HG03039 (cell line): ENCODE data around the gene KRT14.
"Not testable (repeated sequence)": the region's sequence is repeated elsewhere in the genome, so short reads cannot be mapped to it uniquely, and the experiment has no call there.

Experiments
- ATAC-seq: cut with Tn5 transposase; IDR thresholded peaks from one replicate; pipeline ENCODE4 v1.9.1; 2021; ENCODE audit warnings: mild to moderate bottlenecking, moderate library complexity; ENCODE audit not compliant: unreplicated experiment

Gene KRT14

GRCh38 chr17:41610061-41610517 is 23.4 kb upstream of the KRT14 start:
- ATAC-seq = not testable (repeated sequence)

DNA sequence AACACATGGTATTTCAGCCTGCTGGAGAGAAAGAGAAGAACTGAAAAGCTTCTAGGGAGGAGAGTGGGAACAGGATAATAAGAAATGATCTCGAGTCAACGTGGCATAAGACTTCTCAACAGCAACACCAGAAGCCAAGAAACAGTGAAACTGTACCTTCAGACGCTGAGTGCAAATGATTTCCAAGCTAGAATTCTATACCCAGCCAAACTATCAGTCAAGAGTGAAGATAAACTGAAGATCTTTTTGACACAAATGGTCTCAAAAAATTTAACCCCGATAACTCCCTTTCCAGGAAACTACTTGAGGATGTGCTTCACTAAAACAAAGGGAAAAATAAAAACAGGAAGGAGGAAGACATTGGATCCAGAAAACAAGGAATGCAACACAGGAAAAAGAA is 20.2 kb upstream of the KRT14 start:
- not testable (repeated sequence) for ATAC-seq

GRCh38 chr17:41602524-41602923 is 15.8 kb upstream of the KRT14 start:
- ATAC-seq = no peak

DNA sequence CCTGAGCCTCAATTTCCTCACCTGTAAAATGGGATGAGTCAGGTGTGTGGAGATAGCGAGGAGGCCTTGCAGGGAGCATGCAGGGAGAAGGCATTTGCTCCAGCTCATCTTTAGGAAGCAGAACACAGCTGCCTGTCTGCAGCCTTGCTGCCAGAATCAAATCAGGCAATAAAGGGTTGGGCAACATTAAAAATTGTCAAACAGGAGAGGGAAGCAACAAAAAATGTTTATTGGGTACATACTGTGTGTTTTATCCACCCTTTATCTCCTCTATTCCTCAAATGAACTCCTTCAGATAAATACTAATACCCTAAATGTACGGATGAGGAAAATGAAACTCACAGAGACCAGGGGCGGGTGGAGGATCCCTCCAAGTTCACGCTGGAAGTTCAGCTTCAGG is 13.6 kb upstream of the KRT14 start:
- ATAC-seq = no peak

DNA sequence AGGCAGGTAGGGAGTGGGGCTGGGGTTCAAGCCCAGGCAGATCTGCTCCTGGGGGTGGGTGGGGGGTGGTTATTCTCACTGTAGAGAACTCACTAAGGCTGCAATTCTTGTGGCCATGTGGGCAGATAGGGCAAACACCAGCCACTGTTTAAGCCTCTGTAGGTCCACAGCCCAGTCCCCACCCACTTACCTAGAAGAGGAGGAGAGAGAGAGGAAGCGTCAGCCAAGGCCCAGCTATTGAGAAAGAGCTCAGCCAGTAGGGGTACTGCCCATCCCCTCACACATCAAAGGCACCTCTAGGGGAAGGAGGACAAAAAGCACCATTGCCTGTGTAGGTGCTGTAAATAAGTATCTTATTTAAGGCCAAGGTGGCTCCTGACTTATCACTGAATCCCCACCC is 13.0 kb upstream of the KRT14 start:
- ATAC-seq = no peak

DNA sequence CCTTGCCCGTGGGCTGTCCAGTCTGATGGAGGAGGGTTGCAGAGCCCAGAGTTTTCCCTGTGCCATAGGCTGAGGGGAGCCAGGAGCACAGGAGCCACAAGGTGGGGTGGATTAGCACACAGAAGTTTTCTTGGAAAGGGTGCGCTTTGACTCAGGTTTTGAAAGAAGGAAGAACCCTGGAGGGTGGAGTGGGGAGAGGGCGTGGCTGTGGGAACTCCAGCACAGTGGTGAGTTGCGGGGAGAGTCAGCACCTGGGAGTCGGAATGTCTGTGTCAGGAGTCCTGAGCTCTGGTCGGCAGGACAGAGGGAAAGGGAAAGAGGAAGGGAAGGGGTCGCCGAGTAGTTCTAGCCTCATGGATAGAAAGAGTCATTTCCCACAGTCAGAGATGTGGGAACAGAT is 8.9 kb upstream of the KRT14 start:
- no peak for ATAC-seq

- no peak for ATAC-seq
These were observed 7.7 kb upstream of the KRT14 start for GRCh38 chr17:41594363-41594915.

DNA sequence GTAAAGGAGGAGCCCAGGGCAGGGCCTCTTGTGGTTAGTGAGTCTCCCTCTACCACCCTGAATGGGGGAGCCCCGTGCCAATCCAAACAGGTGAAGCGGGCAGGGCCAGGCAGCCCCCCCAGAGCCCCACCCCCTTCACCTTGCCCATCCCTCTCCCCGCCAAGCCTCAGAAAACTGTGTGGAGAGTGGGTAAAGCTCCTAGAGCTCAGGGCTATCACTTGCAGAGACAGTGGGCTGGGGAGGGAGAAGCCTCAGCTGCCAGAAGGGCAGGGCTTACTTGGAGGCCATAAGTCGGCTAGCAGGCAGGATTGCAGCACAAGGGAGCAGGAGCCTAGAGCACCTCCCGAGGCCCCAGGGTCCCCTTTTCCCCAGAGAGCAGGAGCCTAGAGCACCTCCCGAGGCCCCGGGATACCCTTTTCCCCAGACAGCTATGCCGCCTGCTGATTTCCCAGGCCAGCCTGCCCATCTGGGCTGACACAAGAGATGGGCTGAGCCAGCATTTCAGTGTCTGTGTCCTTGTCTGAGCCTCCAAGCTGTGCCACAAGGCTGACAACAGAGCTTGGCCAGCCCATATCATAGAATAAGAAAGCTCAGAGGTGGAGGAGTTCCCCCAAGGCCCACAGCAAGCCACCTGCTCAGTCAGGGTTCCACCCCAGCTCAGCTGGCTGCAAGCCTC is 6.7 kb upstream of the KRT14 start:
- ATAC-seq = no peak

DNA sequence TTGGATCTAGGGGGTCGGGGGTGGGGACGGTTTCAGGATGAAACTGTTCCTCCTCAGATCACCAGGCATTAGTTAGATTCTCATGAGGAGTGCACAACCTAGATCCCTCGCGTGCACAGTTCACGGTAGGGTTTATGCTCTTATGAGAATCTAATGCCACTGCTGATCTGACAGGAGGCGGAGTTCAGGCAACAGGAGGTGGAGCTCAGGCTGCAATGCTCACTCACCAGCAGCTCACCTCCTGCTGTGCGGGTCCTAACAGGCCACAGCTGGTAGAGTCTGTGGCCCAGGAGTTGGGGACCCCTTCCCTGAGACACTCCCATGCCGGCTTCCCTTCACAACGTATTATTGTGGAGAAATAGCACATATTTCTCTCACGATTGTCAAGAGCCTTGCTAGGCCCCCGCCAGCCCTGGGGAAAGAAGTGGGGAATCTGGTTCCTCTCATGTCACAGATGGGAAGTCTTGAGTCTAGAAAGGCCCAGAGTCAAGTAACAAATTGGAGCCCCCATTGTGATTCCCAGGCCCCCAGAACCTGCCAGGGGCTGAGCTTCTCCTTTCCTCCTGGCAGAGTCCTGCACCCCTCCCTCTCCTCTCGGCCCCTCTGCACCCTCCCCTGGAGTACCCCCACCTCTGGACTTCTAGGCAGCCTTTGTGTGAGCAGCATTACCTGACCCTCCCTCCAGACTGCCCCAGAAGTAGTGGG is 6.1 kb upstream of the KRT14 start:
- ATAC-seq = no peak

DNA sequence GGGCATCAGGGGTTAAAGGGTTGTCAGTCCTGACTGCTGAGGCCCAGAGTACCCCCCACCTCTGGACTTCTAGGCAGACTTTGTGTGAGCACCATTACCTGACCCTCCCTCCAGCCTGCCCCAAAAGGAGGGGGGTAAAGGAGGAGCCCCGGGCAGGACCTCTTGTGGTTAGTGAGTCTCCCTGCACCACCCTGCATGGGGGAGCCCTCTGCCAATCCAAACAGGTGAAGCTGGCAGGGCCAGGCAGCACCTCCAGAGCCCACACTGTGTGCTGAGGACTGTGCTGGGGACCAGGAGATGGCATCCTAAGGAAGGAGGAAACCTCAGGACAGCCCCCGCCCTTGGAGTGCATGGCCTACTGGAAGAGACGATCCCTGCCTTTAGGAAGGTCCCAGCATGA is 2.6 kb upstream of the KRT14 start:
- no peak for ATAC-seq

- no peak for ATAC-seq
These were observed 1.6 kb upstream of the KRT14 start for GRCh38 chr17:41588126-41588810.

DNA sequence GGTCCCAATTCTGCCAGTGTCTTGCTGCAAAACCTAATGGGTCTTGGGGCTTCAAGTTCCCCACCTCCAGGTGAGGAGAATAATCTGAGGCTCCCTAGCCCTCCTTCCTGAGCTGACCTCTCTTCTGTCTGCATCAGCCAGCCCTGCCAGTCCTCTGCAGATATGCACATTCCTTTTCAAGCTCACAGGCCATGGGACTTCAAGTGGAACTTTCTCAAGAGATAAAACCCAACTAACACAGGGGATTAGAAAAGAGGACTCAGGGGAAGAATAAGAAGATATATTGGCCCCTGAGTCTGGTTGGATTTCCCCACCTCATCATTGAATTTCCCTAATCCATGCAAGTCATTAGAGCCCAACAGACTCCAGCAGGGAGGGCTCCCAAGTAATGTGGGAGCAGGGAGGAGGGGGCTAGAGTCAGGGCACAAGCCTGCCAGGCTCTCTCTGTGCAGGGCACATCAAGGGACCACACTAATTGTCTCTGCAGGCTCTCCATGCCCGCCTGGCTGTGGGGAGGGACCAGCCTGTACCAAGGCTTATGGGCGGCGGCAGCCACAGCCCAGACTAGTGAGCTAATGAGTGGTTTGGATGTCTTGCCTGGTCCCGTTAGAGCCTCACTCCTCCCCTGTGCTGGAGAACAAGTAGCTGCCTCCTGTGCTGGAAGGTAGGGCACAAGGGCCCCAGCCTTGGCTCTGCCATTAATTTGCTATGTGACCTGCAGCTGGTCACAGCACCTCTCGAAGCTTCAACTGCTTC is 1.2 kb downstream of the KRT14 start:
- no peak for ATAC-seq

GRCh38 chr17:41584331-41584927 is 2.3 kb downstream of the KRT14 start:
- ATAC-seq = not testable (repeated sequence)

- no peak for ATAC-seq
These were observed 3.3 kb downstream of the KRT14 start for GRCh38 chr17:41583137-41584127.

DNA sequence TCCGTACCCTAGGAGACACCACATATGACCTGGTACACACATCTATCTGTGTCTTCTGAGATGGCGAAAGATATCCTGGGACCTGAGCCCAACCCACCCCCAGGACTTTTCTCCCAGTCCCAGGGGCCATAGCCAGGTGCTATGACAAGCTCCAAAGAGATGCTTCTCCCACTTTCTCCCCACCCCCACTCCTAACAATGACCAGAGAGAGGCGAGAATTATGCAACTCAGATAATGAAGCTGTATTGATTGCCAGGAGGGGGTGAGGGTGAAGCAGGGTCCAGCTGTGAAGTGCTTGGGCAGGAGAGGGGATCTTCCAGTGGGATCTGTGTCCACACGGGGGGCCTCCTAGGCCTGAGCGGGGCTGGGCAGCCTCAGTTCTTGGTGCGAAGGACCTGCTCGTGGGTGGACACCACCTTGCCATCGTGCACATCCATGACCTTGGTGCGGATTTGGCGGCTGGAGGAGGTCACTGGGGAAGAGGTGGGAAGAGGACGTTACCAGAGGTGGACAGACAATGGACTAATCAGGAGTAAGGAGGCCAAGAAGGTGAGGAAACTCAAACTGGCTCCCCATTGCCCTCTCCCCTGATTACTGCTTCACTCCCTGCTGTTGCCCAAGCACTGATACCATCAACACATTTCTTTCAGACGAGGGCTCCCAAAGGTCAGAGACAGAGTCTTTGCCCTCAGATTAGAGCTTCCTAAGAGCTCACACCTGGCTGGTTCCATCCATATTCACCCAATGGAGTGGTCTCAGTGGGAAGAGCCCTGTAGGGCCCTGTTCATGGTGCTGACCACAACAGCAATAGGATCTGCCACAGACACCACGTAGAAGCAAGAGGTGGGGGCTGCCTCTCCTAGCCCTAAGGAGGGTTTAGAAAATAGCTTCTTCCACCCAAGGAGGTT is 4.4 kb downstream of the KRT14 start:
- not testable (repeated sequence) for ATAC-seq

DNA sequence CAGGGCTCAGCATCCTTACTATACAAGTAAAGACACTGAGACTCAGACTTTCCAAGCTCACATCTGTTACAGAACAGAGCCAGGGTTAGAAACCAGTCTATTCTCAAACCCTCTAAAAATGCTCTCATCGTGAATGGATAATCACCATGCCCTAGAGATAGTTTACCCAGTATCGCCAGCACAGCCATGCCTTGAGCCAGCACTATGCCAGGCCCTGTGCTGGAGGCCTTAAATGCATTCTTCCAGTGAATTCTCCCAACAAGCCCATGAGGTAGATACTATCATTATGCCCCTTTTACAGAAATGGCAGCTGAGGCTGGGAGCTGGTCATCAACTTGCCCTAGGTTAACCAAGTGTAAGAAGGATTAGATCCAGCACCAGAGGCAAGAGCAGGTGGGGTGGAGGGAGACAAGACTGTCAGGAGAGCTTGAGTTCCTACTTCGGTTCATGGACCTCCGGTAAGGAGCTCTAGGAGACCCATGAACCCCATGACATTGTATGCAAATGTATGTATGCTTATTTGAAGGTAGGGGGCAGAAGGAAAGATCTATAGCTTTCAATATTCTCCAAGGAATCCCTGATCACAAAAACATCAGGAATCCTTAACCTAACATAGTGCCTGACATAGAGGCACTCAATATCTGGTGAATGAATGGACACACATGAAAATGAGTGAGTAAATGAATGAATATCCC is 5.2 kb downstream of the KRT14 start:
- no peak for ATAC-seq

DNA sequence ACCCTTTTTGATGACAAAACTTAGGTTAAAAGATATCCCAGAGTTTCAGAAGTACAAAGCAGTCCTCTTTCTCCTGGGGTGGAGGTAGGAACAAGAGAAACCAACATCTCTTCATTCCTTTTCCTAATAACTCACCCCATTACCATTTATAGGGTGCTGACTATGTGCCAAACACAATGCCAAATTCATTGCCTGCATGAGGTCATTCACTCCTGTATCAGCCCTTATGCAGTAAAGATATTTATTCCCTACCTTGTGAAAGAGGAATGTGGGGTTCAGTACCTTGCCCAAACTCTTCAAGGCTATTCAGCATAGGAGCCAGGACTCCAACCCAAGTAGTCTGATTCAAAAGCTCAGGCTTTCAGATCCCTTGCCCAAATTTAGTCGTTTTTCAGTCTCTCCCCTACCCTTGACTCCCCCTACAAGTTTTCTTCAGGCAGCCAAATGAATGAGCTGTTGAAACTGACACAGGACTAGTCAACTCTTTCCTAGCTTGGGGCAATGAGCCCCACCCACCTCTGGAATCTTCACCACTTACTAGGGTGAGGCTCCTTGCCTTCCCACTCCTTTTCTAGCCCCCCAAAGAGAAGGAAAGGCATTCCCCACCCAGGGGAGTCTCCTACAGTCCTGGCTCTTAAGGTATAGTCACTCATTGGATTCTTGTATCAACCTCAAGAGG is 5.9 kb downstream of the KRT14 start:
- ATAC-seq = no peak
